GM23338 (cell line): Measurements from ENCODE around the gene ANO1. TPM values are rescaled to one million over a fixed set of nuclear protein-coding genes. Genes with fewer than 3 reads are reported as not detected.

Source experiments
- ATAC-seq: fragments of 200-7000 bp; cut with Tn5 transposase; 3 replicates; pipeline ENCODE4 v1.9.1; 2020
- DNase-seq: peaks from one replicate; pipeline ENCODE4 v3.0.0-alpha.2; 2015; ENCODE audit warnings: low spot score
- H2AFZ ChIP-seq: fragments of 200-600 bp; sonication (generic); 2 replicates; pipeline ENCODE4 v1.8.0; 2016; ENCODE audit warnings: antibody characterized with exemption, mild to moderate bottlenecking, moderate library complexity
- H3F3A ChIP-seq: fragments of 200-600 bp; sonication (generic); replicated peaks from 2 replicates; pipeline ENCODE4 v1.8.0; 2017; ENCODE audit warnings: antibody characterized with exemption, mixed run types, low read depth
- H3K27ac ChIP-seq: fragments of 200-600 bp; sonication (generic); 2 replicates; pipeline ENCODE4 v1.6.1; 2016; ENCODE audit warnings: low read depth
- H3K27me3 ChIP-seq: fragments of 200-600 bp; sonication (generic); 2 replicates; pipeline ENCODE4 v1.8.0; 2016; ENCODE audit warnings: mild to moderate bottlenecking, mixed run types, moderate library complexity; ENCODE audit not compliant: insufficient read depth
- H3K36me3 ChIP-seq: fragments of 200-600 bp; sonication (generic); 2 replicates; pipeline ENCODE4 v1.8.0; 2016; ENCODE audit warnings: mild to moderate bottlenecking; ENCODE audit not compliant: insufficient read depth
- H3K4me1 ChIP-seq: fragments of 200-600 bp; sonication (generic); 2 replicates; pipeline ENCODE4 v1.8.0; 2016; ENCODE audit warnings: mild to moderate bottlenecking, moderate library complexity; ENCODE audit not compliant: insufficient read depth
- H3K4me2 ChIP-seq: fragments of 200-600 bp; sonication (generic); 2 replicates; pipeline ENCODE4 v1.7.1; 2017; ENCODE audit warnings: mixed run types
- H3K4me3 ChIP-seq: fragments of 200-600 bp; sonication (generic); 2 replicates; pipeline ENCODE4 v1.6.1; 2016; ENCODE audit warnings: mixed run types
- H3K79me2 ChIP-seq: fragments of 200-600 bp; sonication (generic); replicated peaks from 2 replicates; pipeline ENCODE4 v1.8.0; 2017; ENCODE audit warnings: mild to moderate bottlenecking; ENCODE audit not compliant: insufficient read depth
- H3K9me2 ChIP-seq: fragments of 200-600 bp; sonication (generic); 2 replicates; pipeline ENCODE4 v1.8.0; 2017; ENCODE audit not compliant: insufficient read depth
- H4K20me1 ChIP-seq: fragments of 200-600 bp; sonication (generic); replicated peaks from 2 replicates; pipeline ENCODE4 v1.8.0; 2017; ENCODE audit warnings: mild to moderate bottlenecking; ENCODE audit not compliant: insufficient read depth
- H3K27ac Mint-ChIP-seq: 2 replicates; pipeline ENCODE4 v1.8.0; 2020; ENCODE audit warnings: inconsistent platforms, mild to moderate bottlenecking, moderate library complexity, mixed read lengths
- H3K27me3 Mint-ChIP-seq: 3 replicates; pipeline ENCODE4 v1.8.0; 2022; ENCODE audit warnings: low read depth, mild to moderate bottlenecking, moderate library complexity, mixed read lengths, inconsistent platforms; ENCODE audit not compliant: insufficient read depth, poor library complexity
- H3K36me3 Mint-ChIP-seq: 3 replicates; pipeline ENCODE4 v1.8.0; 2021; ENCODE audit warnings: low read depth, mild to moderate bottlenecking, inconsistent platforms, moderate library complexity, mixed read lengths
- H3K4me1 Mint-ChIP-seq: 3 replicates; pipeline ENCODE4 v1.8.0; 2020; ENCODE audit warnings: mild to moderate bottlenecking, inconsistent platforms, mixed read lengths
- H3K4me3 Mint-ChIP-seq: 3 replicates; pipeline ENCODE4 v1.8.0; 2021; ENCODE audit warnings: moderate library complexity, mild to moderate bottlenecking, inconsistent platforms, mixed read lengths
- H3K9me3 Mint-ChIP-seq: 3 replicates; pipeline ENCODE4 v1.8.0; 2020; ENCODE audit warnings: moderate library complexity, mild to moderate bottlenecking, inconsistent platforms, mixed read lengths
- CREB1 ChIP-seq: fragments of 250-450 bp; sonication (Bioruptor Pico); IDR thresholded peaks from 2 replicates; pipeline ENCODE4 v1.5.0; 2020; ENCODE audit warnings: low read depth, mild to moderate bottlenecking, moderate library complexity
- EZH2 ChIP-seq: fragments of 200-600 bp; sonication (generic); IDR thresholded peaks from one replicate; pipeline ENCODE4 v1.8.0; 2017; ENCODE audit warnings: antibody characterized with exemption, mild to moderate bottlenecking, low read depth; ENCODE audit not compliant: unreplicated experiment
- EZH2phosphoT487 ChIP-seq: fragments of 200-600 bp; sonication (generic); IDR thresholded peaks from one replicate; pipeline ENCODE4 v1.8.1; 2018; ENCODE audit warnings: antibody characterized with exemption; ENCODE audit not compliant: unreplicated experiment
- JUNB ChIP-seq: IDR thresholded peaks from one replicate; pipeline ENCODE4 v1.6.1; 2016; ENCODE audit warnings: antibody characterized with exemption; ENCODE audit not compliant: unreplicated experiment
- NANOG ChIP-seq: IDR thresholded peaks from 2 replicates; pipeline ENCODE4 v1.6.1; 2016; ENCODE audit warnings: antibody characterized with exemption, borderline replicate concordance
- POLR2AphosphoS5 ChIP-seq: IDR thresholded peaks from 2 replicates; pipeline ENCODE4 v1.6.1; 2016; ENCODE audit warnings: antibody characterized with exemption, low read depth
- STAT1 ChIP-seq: IDR thresholded peaks from one replicate; pipeline ENCODE4 v1.6.1; 2016; ENCODE audit warnings: antibody characterized with exemption; ENCODE audit not compliant: unreplicated experiment
- ZNF114 ChIP-seq: fragments of 250-450 bp; sonication (Bioruptor Pico); IDR thresholded peaks from 2 replicates; pipeline ENCODE4 v1.5.0; 2020; ENCODE audit warnings: mild to moderate bottlenecking, moderate library complexity
- ZNF331 ChIP-seq: fragments of 250-450 bp; sonication (Bioruptor Pico); IDR thresholded peaks from 2 replicates; pipeline ENCODE4 v1.5.0; 2020; ENCODE audit warnings: low read depth, mild to moderate bottlenecking, moderate library complexity
- polyA plus RNA-seq: library from polyadenylated mRNA; unstranded; fragments of >200 nt; fragmentation: Nextera tagmentation; extraction: Ambion mirVana; gene quantifications from 2 replicates; pipeline ENCODE4 v1.2.1, GENCODE V29; 2016
- total RNA-seq: library from RNA; depleted of rRNA; stranded (reverse); fragments of >200 nt; shearing (Covaris generic); gene quantifications from 2 replicates; pipeline ENCODE4 v1.2.3, GENCODE V29; 2014
- TF ChIP-seq, protein P1 (sequence below), 2 experiments: fragments of 200-600 bp in 1 of 2; sonication (generic) in 1 of 2; conservative IDR thresholded peaks; 2 replicates each; pipeline versions ENCODE4 v1.5.1 to v1.6.1; 2016 to 2017; ENCODE audit warnings: antibody characterized with exemption in 2 of 2, low read depth in 2 of 2, mild to moderate bottlenecking in 2 of 2, moderate library complexity in 1 of 2
- TF ChIP-seq, protein P2 (sequence below): IDR thresholded peaks from one replicate; pipeline ENCODE4 v1.6.1; 2018; ENCODE audit warnings: antibody characterized with exemption; ENCODE audit not compliant: unreplicated experiment
- TF ChIP-seq, protein P3 (sequence below): IDR thresholded peaks from 2 replicates; pipeline ENCODE4 v1.6.1; 2016; ENCODE audit warnings: antibody characterized with exemption
- TF ChIP-seq, protein P4 (sequence below): fragments of 250-450 bp; sonication (Bioruptor Pico); IDR thresholded peaks from 2 replicates; pipeline ENCODE4 v1.5.0; 2020; ENCODE audit warnings: mild to moderate bottlenecking, moderate library complexity

Gene ANO1
- total and polyA plus RNA-seq, 2 experiments from 2014 or later: 1.4 to 3.4 TPM

DNA sequence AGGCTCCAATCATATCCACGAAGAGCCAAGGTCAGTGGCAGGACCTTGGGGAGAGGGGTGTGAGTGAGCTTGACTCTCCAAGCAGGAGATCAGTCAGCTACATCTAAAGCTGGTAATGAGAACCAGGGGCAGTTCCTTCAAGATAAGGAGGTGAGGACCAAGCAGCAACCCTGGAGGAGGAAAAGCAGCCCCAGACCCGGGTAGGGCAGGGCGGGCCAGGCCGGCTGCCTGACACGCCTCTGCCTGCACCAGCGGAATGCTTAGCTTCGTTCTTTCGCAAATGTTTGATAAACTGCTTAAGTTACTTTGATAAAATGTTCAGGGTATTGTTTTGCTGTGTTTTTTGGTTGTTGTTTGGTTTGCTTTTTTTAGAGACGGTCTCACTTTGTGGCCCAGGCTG lies 106.3 kb downstream of the ANO1 start:
- Histone ChIP-seq H2AFZ (no peak overlapping the region), H3F3A (no peaks in the 10 kb centered on the region), H3K79me2 (no peaks in the 10 kb centered on the region), H4K20me1 (no peaks in the 10 kb centered on the region), H3K4me3 (no peak overlapping the region), H3K4me2 (no peak overlapping the region), H3K36me3 (no peaks in the 10 kb centered on the region), H3K4me1 (no peaks in the 10 kb centered on the region), H3K27me3 (no peaks in the 10 kb centered on the region), H3K27ac (no peak overlapping the region), H3K9me2 (no peaks in the 10 kb centered on the region)
- Mint-ChIP-seq H3K27me3 (peaks cover 13% of the 10 kb centered on the region), H3K4me3 (no peak overlapping the region), H3K4me1 (no peaks in the 10 kb centered on the region), H3K9me3 (no peaks in the 10 kb centered on the region), H3K36me3 (no peaks in the 10 kb centered on the region), H3K27ac (no peak overlapping the region)
- no peak for DNase-seq
- TF ChIP-seq, protein P1, sequence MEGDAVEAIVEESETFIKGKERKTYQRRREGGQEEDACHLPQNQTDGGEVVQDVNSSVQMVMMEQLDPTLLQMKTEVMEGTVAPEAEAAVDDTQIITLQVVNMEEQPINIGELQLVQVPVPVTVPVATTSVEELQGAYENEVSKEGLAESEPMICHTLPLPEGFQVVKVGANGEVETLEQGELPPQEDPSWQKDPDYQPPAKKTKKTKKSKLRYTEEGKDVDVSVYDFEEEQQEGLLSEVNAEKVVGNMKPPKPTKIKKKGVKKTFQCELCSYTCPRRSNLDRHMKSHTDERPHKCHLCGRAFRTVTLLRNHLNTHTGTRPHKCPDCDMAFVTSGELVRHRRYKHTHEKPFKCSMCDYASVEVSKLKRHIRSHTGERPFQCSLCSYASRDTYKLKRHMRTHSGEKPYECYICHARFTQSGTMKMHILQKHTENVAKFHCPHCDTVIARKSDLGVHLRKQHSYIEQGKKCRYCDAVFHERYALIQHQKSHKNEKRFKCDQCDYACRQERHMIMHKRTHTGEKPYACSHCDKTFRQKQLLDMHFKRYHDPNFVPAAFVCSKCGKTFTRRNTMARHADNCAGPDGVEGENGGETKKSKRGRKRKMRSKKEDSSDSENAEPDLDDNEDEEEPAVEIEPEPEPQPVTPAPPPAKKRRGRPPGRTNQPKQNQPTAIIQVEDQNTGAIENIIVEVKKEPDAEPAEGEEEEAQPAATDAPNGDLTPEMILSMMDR (conservative IDR thresholded peaks at IDR 0.05; ENCODE audit: low read depth in 2 of 2): no peak
- no peak for TF ChIP-seq CREB1 (CRISPR knock-in tag)
- TF ChIP-seq ZNF331 (CRISPR knock-in tag): no peak
- TF ChIP-seq, protein P2, sequence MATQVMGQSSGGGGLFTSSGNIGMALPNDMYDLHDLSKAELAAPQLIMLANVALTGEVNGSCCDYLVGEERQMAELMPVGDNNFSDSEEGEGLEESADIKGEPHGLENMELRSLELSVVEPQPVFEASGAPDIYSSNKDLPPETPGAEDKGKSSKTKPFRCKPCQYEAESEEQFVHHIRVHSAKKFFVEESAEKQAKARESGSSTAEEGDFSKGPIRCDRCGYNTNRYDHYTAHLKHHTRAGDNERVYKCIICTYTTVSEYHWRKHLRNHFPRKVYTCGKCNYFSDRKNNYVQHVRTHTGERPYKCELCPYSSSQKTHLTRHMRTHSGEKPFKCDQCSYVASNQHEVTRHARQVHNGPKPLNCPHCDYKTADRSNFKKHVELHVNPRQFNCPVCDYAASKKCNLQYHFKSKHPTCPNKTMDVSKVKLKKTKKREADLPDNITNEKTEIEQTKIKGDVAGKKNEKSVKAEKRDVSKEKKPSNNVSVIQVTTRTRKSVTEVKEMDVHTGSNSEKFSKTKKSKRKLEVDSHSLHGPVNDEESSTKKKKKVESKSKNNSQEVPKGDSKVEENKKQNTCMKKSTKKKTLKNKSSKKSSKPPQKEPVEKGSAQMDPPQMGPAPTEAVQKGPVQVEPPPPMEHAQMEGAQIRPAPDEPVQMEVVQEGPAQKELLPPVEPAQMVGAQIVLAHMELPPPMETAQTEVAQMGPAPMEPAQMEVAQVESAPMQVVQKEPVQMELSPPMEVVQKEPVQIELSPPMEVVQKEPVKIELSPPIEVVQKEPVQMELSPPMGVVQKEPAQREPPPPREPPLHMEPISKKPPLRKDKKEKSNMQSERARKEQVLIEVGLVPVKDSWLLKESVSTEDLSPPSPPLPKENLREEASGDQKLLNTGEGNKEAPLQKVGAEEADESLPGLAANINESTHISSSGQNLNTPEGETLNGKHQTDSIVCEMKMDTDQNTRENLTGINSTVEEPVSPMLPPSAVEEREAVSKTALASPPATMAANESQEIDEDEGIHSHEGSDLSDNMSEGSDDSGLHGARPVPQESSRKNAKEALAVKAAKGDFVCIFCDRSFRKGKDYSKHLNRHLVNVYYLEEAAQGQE: no peak
- no peak for TF ChIP-seq POLR2AphosphoS5
- TF ChIP-seq, protein P3, sequence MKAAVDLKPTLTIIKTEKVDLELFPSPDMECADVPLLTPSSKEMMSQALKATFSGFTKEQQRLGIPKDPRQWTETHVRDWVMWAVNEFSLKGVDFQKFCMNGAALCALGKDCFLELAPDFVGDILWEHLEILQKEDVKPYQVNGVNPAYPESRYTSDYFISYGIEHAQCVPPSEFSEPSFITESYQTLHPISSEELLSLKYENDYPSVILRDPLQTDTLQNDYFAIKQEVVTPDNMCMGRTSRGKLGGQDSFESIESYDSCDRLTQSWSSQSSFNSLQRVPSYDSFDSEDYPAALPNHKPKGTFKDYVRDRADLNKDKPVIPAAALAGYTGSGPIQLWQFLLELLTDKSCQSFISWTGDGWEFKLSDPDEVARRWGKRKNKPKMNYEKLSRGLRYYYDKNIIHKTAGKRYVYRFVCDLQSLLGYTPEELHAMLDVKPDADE: no peak
- no peak for TF ChIP-seq STAT1
- TF ChIP-seq EZH2: no peak
- TF ChIP-seq NANOG: no peak
- TF ChIP-seq JUNB: no peak
- TF ChIP-seq, protein P4, sequence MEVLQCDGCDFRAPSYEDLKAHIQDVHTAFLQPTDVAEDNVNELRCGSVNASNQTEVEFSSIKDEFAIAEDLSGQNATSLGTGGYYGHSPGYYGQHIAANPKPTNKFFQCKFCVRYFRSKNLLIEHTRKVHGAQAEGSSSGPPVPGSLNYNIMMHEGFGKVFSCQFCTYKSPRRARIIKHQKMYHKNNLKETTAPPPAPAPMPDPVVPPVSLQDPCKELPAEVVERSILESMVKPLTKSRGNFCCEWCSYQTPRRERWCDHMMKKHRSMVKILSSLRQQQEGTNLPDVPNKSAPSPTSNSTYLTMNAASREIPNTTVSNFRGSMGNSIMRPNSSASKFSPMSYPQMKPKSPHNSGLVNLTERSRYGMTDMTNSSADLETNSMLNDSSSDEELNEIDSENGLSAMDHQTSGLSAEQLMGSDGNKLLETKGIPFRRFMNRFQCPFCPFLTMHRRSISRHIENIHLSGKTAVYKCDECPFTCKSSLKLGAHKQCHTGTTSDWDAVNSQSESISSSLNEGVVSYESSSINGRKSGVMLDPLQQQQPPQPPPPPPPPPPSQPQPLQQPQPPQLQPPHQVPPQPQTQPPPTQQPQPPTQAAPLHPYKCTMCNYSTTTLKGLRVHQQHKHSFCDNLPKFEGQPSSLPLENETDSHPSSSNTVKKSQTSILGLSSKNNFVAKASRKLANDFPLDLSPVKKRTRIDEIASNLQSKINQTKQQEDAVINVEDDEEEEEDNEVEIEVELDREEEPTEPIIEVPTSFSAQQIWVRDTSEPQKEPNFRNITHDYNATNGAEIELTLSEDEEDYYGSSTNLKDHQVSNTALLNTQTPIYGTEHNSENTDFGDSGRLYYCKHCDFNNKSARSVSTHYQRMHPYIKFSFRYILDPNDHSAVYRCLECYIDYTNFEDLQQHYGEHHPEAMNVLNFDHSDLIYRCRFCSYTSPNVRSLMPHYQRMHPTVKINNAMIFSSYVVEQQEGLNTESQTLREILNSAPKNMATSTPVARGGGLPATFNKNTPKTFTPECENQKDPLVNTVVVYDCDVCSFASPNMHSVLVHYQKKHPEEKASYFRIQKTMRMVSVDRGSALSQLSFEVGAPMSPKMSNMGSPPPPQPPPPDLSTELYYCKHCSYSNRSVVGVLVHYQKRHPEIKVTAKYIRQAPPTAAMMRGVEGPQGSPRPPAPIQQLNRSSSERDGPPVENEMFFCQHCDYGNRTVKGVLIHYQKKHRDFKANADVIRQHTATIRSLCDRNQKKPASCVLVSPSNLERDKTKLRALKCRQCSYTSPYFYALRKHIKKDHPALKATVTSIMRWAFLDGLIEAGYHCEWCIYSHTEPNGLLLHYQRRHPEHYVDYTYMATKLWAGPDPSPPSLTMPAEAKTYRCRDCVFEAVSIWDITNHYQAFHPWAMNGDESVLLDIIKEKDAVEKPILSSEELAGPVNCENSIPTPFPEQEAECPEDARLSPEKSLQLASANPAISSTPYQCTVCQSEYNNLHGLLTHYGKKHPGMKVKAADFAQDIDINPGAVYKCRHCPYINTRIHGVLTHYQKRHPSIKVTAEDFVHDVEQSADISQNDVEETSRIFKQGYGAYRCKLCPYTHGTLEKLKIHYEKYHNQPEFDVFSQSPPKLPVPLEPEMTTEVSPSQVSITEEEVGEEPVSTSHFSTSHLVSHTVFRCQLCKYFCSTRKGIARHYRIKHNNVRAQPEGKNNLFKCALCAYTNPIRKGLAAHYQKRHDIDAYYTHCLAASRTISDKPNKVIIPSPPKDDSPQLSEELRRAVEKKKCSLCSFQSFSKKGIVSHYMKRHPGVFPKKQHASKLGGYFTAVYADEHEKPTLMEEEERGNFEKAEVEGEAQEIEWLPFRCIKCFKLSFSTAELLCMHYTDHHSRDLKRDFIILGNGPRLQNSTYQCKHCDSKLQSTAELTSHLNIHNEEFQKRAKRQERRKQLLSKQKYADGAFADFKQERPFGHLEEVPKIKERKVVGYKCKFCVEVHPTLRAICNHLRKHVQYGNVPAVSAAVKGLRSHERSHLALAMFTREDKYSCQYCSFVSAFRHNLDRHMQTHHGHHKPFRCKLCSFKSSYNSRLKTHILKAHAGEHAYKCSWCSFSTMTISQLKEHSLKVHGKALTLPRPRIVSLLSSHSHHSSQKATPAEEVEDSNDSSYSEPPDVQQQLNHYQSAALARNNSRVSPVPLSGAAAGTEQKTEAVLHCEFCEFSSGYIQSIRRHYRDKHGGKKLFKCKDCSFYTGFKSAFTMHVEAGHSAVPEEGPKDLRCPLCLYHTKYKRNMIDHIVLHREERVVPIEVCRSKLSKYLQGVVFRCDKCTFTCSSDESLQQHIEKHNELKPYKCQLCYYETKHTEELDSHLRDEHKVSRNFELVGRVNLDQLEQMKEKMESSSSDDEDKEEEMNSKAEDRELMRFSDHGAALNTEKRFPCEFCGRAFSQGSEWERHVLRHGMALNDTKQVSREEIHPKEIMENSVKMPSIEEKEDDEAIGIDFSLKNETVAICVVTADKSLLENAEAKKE (CRISPR knock-in tag): no peak
- no peak for TF ChIP-seq ZNF114 (CRISPR knock-in tag)
- TF ChIP-seq EZH2phosphoT487: no peak
- no peak for ATAC-seq
